HG03469 (cell line): Measurements from ENCODE around the gene NISCH.

Source experiments
- ATAC-seq: cut with Tn5 transposase; IDR thresholded peaks from one replicate; pipeline ENCODE4 v1.9.1; 2021; ENCODE audit warnings: mild to moderate bottlenecking, moderate library complexity, moderate number of reproducible peaks; ENCODE audit not compliant: unreplicated experiment

The NISCH gene

DNA sequence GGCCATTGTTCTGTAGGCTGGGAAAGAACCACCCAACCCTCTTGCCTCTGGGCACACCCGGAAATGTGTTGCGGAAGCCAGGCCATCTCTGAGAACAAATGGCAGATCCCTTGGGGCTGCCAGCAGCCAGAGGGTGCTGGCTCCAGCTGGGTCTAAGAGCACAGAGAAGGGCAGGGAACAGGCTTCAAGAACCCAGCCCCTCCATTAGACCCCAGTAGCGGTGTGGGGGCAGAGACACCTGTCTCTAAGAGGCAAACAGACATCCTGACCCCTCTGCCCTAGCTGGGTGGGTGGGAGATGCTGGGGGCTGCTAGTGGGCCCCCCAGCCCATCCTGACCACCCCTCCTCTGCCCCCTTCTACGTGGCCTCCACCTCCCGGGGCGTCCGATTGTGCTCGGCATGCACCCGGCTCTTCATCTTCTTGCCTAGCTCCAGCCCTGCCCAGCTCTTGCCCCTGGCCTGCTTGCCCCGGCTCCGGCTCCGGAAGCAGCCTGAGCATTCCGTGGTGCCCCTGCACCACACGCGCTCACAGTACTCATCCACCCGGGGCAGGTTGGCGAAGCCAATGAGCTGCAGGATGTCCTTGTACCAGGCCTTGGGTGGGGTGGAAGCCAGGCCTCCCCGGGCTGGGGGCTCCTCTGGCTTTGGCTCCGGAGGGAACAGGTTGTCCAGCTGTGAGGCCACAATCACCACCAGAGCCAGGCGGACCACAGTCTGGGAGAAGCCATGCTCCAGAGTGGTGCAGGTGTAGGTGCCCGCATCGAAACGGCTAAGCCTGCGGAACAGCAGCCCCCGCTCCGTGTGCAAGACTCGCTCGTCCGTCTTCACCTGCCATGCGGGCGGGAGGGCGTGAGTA is 19.9 kb upstream of the NISCH start:
- no peak for ATAC-seq

DNA sequence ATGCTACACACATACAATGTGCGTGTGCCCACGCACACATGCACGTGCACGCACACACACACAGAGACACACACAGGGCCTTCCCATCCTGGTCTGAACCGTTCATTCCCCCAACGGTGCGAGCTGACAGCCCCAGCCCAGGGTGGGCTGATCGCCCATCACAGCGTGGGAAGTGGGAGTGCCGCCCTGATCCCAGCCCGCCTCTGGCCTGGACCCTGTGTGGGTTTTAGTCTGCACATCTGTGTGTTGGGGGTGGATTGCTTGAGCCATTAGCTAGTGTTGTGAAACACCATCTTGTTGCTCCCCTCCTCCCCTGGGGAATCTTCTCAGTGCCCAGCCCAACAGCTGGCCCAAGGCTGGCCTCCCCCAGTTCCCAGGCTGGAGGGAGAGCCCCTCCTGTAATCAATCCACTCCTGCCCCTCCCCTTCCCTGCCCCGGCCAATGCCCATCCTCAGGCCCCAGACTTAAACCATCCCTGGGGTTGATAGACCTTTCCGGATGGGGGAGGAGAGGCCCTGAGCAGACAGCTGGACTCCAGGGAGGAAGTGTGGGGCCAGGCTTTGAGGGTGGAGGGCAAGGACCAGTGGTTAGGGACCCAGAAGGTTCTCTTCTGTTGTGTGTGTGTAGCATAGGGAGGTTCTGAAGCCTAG is 18.8 kb upstream of the NISCH start:
- no peak for ATAC-seq

DNA sequence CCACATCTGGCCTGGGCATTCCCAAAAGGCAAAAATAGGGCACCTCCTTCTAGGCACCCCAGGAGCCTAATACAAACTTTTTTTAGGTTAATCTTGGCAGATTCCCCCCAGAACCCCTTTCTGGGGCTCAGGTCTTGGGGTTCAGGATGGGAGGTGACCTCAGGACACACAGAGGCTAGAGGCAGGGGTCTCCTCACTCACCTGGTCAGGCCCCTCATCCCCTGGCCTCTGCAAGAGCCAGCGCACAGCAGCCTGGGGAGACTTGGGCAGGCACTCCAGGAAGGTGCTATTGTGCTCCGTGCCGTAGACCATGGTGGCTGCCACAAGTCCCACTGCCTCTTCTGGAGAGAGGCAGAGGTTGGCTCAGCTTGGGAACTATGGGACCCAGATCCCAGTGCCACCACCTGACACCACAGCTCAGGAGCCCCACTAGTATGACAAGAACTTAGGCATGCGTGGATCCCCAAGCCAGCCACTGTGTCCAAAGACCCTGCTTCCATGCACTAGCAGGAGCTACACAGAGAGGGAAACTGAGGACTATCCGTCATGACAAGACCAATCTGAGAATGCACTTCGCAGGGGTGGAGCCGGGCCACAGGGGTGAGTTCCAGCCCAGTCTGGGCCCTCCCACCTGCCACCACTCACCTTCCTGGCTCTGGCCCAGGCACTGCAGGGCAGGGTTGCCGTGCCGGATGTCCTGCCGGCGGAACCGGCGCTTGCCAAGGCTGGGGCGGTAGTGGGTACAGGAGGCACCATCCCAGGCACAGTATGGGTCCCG is 17.9 kb upstream of the NISCH start:
- no peak for ATAC-seq

DNA sequence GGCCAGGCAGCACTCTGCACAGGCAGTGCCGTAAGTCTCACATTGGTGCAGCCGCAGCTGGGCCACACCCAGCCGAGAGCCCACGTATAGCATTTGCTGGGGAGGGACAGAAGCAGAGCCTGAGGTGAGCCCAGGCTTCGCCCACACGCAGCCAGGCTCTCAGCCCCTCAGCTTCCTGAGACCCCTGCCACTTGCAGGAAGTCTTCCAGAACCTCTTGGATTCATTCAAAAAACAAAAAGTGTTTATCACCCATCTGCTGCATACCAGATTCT is 17.4 kb upstream of the NISCH start:
- no peak for ATAC-seq

DNA sequence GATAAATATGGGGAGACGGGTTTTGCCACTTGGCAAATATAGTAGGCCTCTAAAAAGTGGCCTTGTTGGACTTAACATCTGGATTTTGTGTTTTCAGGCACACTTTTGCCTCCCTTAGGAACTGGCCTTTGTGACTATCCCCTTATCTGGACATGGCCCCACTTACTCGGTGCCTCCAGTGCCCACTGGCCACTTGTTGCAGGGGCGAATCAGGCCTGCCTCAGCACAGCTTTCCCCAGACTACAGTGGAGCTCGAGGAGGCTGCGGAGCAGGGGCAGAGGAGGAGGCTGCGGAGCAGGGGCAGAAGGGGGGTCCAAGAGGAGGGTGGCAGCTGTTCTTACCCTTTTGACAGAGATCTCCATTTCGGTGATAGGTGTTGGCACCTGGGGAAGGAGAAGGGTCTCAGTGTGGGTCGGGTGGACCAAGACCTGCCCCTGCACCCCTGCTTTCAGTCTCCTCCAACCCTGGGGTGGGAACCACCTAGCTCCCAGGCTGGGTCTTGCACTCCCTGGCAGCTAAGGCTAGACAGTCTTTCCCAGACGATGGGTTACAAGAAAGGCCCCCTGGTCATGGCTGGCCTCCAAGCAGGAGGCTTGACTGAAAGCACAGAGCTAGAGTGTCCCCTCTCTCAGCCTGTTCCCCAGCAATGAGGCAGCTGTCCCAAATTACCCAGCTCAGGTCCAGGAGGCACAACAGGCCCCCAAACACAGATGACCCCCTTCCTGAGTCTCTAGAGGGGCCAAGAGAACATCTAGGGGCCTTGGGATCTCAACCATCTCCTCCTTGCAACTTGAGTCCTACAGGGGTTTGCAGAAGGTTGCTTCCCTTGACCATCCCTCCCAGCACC is 16.6 kb upstream of the NISCH start:
- ATAC-seq = no peak

DNA sequence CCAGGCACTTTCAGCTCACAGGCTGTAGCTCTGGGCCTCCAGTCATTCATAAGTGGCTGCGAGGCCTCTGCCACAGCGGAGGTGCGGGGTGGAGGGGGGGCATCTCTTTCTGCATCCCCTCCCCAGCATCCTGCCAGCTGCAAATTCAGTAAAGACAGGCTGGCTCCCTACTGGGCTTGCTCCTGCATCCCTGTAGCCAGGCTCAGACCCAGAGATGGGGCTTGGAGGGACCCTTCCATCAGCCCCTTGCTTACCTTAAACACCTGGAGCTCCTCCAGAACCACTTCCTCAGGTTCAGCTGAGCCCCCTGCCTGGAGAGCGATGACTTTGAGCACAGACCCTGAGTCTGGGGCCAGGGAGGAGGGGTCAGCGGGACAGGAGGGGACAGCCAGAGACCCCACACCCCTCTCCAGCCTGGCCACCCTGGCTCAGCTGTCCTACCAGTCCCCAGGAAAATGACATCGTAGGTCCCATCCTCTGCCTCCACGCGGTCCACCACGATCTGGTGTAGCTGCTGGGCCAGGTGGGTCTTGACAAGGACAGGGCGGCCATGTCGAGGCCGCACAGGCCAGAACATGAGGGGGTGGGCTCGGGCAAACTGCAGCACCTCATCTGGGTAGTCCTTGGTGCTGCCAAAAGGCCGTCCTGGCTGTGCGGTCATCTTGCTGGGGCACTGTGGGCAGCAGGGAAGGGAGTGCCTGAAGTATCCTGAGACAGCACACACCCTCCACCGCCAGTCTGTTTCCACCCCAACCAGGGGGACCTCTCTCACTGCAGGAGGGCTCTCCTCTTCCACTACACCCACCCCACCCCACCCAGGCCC is 15.8 kb upstream of the NISCH start:
- ATAC-seq = no peak

DNA sequence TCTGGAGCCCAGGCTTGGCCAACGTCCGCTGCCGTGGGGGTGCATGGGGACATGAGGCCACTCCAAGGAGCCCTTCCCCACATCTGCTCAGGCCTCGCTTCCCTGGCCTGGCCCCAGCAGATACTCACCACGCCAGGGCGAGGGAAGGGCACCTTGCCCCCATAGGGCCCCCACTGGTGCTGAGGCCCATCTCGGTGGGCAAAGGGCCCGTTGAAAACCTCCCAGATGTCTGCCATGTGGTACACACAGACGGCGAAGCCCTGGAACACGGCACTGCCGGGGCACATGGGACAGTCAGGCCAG is 15.2 kb upstream of the NISCH start:
- ATAC-seq = no peak

DNA sequence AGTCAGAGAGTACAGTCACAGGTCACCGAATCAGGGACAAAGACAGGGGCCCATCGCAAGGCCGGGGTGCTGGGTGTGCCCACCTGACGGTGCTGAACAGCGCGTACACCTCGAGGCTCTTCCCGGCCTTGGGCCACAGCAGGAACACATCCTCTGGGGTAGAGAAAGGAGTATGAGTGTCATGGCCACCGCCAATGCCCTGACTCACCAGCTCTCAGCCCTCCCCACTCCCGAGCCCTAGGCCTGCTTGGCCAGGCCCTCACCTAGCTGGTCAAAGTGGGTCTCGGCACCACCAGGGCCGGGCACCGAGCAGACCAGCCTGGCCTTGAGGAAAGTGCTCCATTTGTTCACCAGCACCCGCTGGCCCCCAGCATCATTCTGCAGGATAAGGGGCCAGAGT is 14.7 kb upstream of the NISCH start:
- ATAC-seq = no peak

DNA sequence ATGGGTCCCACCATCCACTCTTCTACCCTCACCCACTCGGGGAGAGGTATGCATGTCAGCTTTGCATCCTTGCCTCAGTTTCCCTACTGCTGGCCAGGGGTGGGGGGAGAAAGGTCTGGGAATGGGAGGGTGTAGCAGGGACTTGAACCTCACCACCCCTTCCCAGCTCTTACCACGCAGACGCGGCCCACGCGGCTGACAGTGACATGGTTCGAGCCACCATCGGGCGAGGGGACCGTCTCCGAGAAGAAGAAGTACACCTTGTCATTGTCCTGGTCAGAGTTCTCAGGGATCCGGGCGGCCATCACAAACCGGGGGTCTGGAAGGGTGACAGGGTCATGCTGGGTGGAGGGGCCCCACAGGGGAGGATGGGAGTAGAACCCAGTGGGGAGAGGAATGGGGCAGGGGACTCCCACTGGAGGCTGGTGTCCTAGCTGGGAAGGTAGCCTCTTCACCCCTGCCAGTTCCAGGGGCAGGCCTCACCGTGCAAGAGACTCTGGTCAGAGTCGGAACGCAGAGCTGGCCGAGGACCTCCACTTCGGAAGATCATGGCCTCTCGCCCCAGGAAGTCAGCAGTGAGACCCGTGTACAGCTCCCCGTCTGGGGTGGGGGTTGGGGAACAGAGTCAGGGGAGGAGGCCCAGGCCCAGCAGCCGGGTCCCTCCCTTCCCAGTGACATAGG is 14.2 kb upstream of the NISCH start:
- no peak for ATAC-seq

DNA sequence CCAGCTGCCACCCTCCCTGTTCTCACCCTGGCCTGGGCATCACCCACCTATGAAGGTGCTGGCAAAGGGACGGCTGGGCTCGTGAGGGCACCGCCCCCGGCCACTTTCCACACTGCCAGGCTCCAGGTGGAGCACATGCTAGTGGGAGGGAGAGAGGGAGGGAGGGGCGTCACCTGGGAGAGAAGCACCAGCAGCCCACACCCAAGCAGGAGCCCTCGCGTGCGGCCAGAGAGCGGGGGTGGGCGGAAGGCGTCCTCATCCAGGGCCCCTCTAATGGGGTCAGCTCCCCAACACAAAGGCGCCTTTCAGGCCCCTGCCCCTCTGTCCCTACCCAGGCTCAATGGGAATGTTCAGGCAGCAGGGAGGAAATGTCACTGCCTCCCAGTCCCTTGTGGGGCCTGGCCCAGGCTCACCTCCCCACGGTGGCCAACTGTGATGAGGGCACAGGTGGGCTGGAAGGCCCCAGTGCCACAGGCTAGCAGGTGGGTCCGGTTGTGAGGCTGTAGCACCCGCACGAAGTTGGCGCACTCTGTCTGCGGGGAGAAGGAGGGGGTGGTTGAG is 13.6 kb upstream of the NISCH start:
- no peak for ATAC-seq

DNA sequence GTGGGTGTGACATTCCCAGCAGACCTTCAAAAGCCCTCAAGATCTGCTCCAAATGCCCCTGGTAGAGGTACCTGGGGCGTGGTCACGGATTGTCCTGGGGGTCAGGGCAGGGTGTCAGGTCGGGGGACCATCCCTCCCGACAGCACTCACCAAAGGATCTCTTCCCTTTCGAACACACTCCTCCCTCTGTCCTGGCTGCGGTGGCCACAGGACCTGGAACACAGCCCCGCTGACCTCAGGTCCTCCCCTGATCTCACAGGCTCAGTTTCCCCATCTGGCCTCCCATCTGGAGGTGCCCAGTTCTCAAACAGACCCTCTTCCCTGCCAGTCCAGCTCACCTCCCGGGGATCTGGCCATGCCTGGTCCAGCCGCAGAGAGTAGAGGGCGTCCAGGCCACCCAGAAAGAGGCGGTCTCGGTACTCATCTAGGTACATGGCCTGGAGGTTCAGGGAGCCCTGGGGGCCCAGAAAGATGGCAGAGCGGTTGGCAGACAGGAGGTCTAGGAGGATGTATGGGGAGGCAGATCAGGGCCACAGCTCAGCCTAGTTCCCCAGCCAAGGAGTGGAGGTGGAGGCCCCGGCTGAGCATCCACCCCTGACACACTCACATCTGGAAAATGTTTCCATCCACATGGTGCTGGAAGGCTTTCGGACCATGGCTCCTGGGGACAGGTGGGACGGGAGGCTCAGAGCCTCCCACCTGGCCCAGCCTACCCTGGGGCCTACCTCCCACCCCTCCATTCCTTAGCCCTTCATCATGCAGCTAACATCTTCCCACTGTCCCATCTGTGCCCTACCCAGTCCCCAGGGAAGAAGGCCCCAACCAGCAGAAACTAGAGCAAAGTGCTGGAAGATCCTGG is 12.8 kb upstream of the NISCH start:
- ATAC-seq = no peak

DNA sequence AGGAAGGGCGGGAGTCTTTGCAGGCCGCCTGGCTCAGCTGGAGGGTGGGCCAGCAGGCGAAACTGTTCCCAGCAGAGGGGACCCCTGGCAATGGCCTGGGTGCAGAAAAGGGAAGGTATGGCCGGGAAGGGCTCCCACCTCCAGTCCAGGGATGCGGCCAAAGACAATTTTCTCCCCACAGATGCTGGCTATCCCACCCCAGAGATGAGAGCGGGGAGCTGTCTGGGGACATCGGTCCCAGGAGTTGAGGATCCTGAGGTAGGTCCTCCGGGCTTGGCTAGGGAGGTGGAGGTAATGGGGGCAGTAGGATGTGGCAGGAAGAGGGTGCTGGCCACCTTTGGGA is 12.2 kb upstream of the NISCH start:
- ATAC-seq = no peak

DNA sequence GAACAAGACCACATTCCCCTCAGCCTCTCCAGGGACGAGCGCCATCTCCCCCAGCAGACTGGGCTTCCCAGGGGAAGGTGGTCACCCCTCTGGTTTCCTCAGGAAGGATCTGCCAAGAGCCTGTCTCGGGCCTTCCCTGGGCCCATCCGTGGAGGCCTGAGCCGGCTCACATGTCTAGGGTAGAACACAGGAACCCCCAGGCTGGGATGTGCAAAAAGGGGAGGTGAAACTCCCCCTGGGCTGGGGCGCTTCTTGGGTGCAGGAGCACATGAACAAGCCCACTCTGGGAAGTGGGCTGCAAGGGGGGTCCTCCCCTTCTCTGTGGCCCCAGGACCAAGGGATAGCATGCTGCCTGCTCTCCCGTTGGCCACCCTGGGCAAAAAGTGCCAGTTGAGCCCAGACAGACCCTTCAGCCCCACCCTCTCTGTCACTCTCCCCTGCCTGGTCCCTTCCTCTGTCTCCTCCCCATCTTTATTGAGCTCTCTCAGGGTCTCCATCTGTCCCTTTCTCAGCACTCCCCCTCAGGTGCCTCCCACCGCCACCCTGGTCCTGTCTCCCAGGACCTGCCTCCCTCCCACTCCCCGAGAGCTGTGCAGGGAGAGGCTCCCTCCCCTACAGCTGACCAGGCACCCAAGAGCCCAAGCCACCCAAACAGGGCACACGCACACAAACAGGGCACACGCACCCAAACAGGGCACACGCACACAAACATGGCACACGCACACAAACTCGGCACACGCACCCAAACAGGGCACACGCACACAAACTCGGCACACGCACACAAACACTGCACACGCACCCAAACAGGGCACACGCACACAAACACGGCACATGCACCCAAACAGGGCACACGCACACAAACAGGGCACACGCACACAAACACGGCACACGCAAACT is 11.4 kb upstream of the NISCH start:
- ATAC-seq = no peak

DNA sequence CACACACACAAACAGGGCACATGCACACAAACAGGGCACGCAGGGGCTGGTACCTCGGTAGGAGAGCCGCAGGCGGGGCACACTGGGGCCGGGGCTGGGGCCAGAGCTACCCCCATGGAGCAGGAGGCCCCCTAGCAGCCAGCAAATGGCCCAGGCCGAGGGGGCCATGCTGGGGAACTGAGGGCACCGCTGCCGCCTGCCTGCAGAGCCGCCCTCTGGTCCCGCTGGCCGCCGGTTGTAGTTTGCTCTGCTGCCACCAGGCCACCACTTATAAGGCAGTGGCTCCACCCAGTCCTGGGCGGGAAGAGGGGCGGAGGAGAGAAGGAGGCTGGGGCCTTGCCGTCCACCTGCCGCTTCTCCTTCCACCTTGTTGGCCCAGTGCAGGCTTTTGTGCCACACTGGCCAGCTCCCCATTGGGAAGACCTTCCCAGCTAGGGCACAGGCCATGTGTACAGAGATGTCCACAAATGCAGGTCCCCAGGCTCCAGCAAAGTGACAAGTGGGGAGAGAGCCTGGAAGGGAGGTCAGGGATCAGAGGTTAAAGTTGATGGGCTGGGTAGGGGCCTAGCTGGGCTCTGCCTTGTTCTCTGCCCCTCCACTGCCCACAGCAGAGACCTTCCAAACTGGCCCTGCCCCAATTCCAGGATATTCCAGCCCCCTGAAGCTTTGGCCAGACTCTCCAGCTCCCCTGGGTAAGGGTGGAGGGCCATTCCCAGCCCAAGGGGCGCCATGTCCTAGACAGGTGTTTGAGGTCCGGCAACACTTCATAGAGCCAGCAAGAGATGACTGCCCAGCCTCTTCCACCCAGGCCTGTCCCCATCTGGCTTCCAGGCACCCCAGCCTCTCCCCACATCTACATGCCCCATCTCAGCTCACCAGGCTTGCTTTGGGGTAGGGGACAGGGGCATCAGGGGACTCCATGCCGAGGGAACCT is 10.3 kb upstream of the NISCH start, which contains the start of gene SEMA3G:
Gene SEMA3G (minus strand): TSS at position 244 of the 934 bp plus-strand sequence. CDS start 76 bp downstream, at position 168.
- ATAC-seq = no peak

DNA sequence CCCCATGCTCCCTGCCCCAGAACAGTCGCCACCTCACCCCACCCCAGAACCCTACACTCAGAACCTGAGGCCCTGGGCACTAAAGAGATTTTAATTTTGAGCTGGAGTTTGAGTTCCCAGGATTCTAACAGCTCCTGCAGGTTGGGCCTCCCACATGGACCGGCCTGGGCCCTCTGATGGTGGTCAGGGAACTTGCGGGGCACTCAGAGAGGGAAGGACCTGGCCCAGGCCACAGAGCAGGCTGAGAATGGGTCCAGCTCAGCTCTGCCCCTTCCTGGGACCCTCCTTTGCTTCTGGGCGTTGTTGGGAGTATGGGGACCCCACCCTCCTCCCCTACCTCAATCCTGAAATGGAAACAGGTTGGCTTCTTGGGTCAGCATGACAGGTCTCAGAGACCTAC is 9.4 kb upstream of the NISCH start:
- ATAC-seq = no peak
